K562 (cell line): Measurements from ENCODE around the gene PDE1A. TPM values are rescaled to one million over a fixed set of nuclear protein-coding genes. Genes with fewer than 3 reads are reported as not detected.

Experiments
- ATAC-seq: fragments of 200-7000 bp; cut with Tn5 transposase; 3 replicates; pipeline ENCODE4 v1.9.1; 2020; ENCODE audit warnings: moderate library complexity
- BruUV-seq: library from RNA; stranded (reverse); fragments of 400-500 nt; replicated peaks from 2 replicates; lab custom pipeline; 2021; lab: Mats Ljungman, UMichigan
- CTCF ChIA-PET: fragments of 300-600 bp; formaldehyde crosslinking; extraction: SDS; loops from one replicate; lab custom pipeline; 2021; ENCODE audit warnings: low intra/inter-chr PET ratio; lab: Yijun Ruan, JAX
- POLR2A ChIA-PET: fragments of 300-600, 350-650 bp; sonication (Branson Sonifier 250); formaldehyde crosslinking; extraction: SDS; loops from one replicate; lab custom pipeline; 2021; ENCODE audit warnings: antibody characterized with exemption, inconsistent platforms; lab: Yijun Ruan, JAX
- DNase-seq, 4 experiments: peaks; one replicate each; pipeline versions ENCODE4 v3.0.0 to v3.0.0-alpha.2; 2011 to 2018; ENCODE audit warnings: low spot score in 3 of 4, mixed read lengths in 3 of 4; ENCODE audit errors: extremely low read depth in 1 of 4
- FAIRE-seq: peaks from 2 replicates; lab custom pipeline; 2011; peaks lifted over from hg19 to GRCh38; lab: Jason Lieb, UNC
- H2AFZ ChIP-seq: 2 replicates; pipeline ENCODE4 v1.6.0; 2011; ENCODE audit warnings: low read depth, low read length, control low read depth, inconsistent platforms
- H3K27ac ChIP-seq: fragments of 200-600 bp; 3 replicates; pipeline ENCODE4 v1.8.0; 2011; ENCODE audit warnings: low read depth, mild to moderate bottlenecking, control low read depth, inconsistent platforms, low read length, moderate library complexity, mixed read lengths; ENCODE audit errors: extremely low read depth
- H3K27me3 ChIP-seq, 2 experiments: fragments of 300-600 bp in 1 of 2; 2 replicates in 1 of 2; 3 replicates in 1 of 2; pipeline versions ENCODE4 v1.6.0 to v1.8.0; 2011; ENCODE audit warnings: inconsistent platforms in 2 of 2, low read length in 2 of 2, mild to moderate bottlenecking in 1 of 2, mixed read lengths in 1 of 2, moderate library complexity in 1 of 2; ENCODE audit not compliant: control insufficient read depth in 2 of 2, insufficient read depth in 2 of 2
- H3K36me3 ChIP-seq: fragments of 300-600 bp; 3 replicates; pipeline ENCODE4 v1.8.0; 2011; ENCODE audit warnings: mild to moderate bottlenecking, low read length, inconsistent platforms; ENCODE audit not compliant: control insufficient read depth, insufficient read depth
- H3K4me1 ChIP-seq, 2 experiments: fragments of 200-600 bp in 1 of 2; replicated peaks in 1 of 2; 2 replicates in 1 of 2; 3 replicates in 1 of 2; pipeline versions ENCODE4 v1.5.1 to v1.8.0; 2011; ENCODE audit warnings: inconsistent platforms in 2 of 2, low read length in 2 of 2, mild to moderate bottlenecking in 1 of 2, mixed read lengths in 1 of 2, moderate library complexity in 1 of 2; ENCODE audit not compliant: control insufficient read depth in 2 of 2, insufficient read depth in 2 of 2
- H3K4me2 ChIP-seq: 2 replicates; pipeline ENCODE4 v1.6.1; 2011; ENCODE audit warnings: low read length, control low read depth, inconsistent platforms, mixed read lengths; ENCODE audit not compliant: insufficient read depth
- H3K4me3 ChIP-seq: fragments of 200-600 bp; sonication (generic), shearing (Covaris generic); 2 replicates; pipeline ENCODE4 v1.5.1; 2016; ENCODE audit warnings: control low read depth, inconsistent platforms
- H3K79me2 ChIP-seq: fragments of 200-600 bp; 3 replicates; pipeline ENCODE4 v1.8.0; 2011; ENCODE audit warnings: low read length, inconsistent platforms; ENCODE audit not compliant: control insufficient read depth, insufficient read depth
- H3K9ac ChIP-seq, 2 experiments: 2 replicates each; pipeline versions ENCODE4 v1.6.0 to v1.6.1; 2011; ENCODE audit warnings: low read depth in 2 of 2, low read length in 2 of 2, control low read depth in 1 of 2, inconsistent platforms in 1 of 2, mild to moderate bottlenecking in 1 of 2, mixed read lengths in 1 of 2; ENCODE audit not compliant: insufficient read depth in 1 of 2
- H3K9me1 ChIP-seq: one replicate; pipeline ENCODE4 v1.6.0; 2011; ENCODE audit warnings: inconsistent platforms, mild to moderate bottlenecking, low read length, moderate library complexity; ENCODE audit not compliant: control insufficient read depth, insufficient read depth
- H3K9me3 ChIP-seq: replicated peaks from 2 replicates; pipeline ENCODE4 v1.5.1; 2011; ENCODE audit warnings: low read depth, low read length, inconsistent platforms; ENCODE audit not compliant: control insufficient read depth, insufficient read depth
- H4K20me1 ChIP-seq: replicated peaks from 2 replicates; pipeline ENCODE4 v1.6.1; 2011; ENCODE audit warnings: low read length, inconsistent platforms, mixed read lengths; ENCODE audit not compliant: control insufficient read depth, insufficient read depth
- CCNT2 ChIP-seq: IDR thresholded peaks from 2 replicates; pipeline ENCODE4 v1.6.1; 2011; ENCODE audit warnings: borderline replicate concordance, low read depth, mild to moderate bottlenecking, moderate library complexity, mixed read lengths, low read length; ENCODE audit not compliant: insufficient read length; ENCODE audit errors: extremely low read depth
- CXXC5 ChIP-seq: fragments of 250-450 bp; sonication (Bioruptor Pico); IDR thresholded peaks from 2 replicates; pipeline ENCODE4 v1.8.0; 2022; ENCODE audit warnings: inconsistent platforms, mild to moderate bottlenecking, moderate library complexity
- ESRRA ChIP-seq: fragments of 450-650 bp; IDR thresholded peaks from 2 replicates; pipeline ENCODE4 v1.6.1; 2014; ENCODE audit warnings: low read depth, mild to moderate bottlenecking, moderate library complexity, borderline replicate concordance
- HDAC1 ChIP-seq, 2 experiments: fragments of 450-650 bp; IDR thresholded peaks; 2 replicates each; pipeline ENCODE4 v1.6.1; 2016 to 2017; ENCODE audit warnings: inconsistent platforms in 1 of 2, mild to moderate bottlenecking in 1 of 2, moderate library complexity in 1 of 2
- HDAC3 ChIP-seq: fragments of 450-650 bp; IDR thresholded peaks from 2 replicates; pipeline ENCODE4 v1.6.1; 2018; ENCODE audit warnings: borderline replicate concordance, mild to moderate bottlenecking, moderate library complexity; ENCODE audit not compliant: partially characterized antibody
- HNRNPUL1 ChIP-seq: fragments of 200-400 bp; formaldehyde crosslinking; IDR thresholded peaks from 2 replicates; pipeline ENCODE4 v1.6.1; 2017; ENCODE audit warnings: low read length
- KDM2B ChIP-seq: fragments of 250-450 bp; sonication (Bioruptor Pico); IDR thresholded peaks from 2 replicates; pipeline ENCODE4 v1.8.0; 2021; ENCODE audit warnings: mild to moderate bottlenecking, moderate library complexity
- KLF6 ChIP-seq: fragments of 250-450 bp; sonication (Bioruptor Pico); IDR thresholded peaks from 2 replicates; pipeline ENCODE4 v1.4.0; 2020; ENCODE audit warnings: mild to moderate bottlenecking, moderate library complexity, borderline replicate concordance
- NCOA6 ChIP-seq: fragments of 450-650 bp; IDR thresholded peaks from 2 replicates; pipeline ENCODE4 v1.6.1; 2017; ENCODE audit warnings: mild to moderate bottlenecking
- POLR2AphosphoS2 ChIP-seq: IDR thresholded peaks from 2 replicates; pipeline ENCODE4 v1.6.1; 2012; ENCODE audit warnings: low read length, improper control_type of control experiment
- SETDB1 ChIP-seq: IDR thresholded peaks from one replicate; pipeline ENCODE4 v1.6.1; 2012; ENCODE audit warnings: low read length, control low read depth, inconsistent platforms
- ZC3H11A ChIP-seq: IDR thresholded peaks from 2 replicates; pipeline ENCODE4 v1.6.1; 2012; ENCODE audit warnings: low read depth, low read length, improper control_type of control experiment
- ZFP1 ChIP-seq: fragments of 450-650 bp; formaldehyde crosslinking; IDR thresholded peaks from 2 replicates; pipeline ENCODE4 v1.4.0; 2020; ENCODE audit warnings: mild to moderate bottlenecking, mixed read lengths
- ZFP91 ChIP-seq: sonication (generic); formaldehyde crosslinking; IDR thresholded peaks from 2 replicates; pipeline ENCODE4 v1.8.0; 2022; ENCODE audit warnings: mild to moderate bottlenecking, missing genetic modification reagents
- ZNF174 ChIP-seq: fragments of 250-450 bp; sonication (Bioruptor Pico); IDR thresholded peaks from 2 replicates; pipeline ENCODE4 v1.4.0; 2020; ENCODE audit warnings: mild to moderate bottlenecking
- ZNF311 ChIP-seq: fragments of 250-450 bp; sonication (Bioruptor Pico); IDR thresholded peaks from 2 replicates; pipeline ENCODE4 v1.4.0; 2020; ENCODE audit warnings: mild to moderate bottlenecking, moderate library complexity
- ZNF384 ChIP-seq: IDR thresholded peaks from 2 replicates; pipeline ENCODE4 v1.6.1; 2012; ENCODE audit warnings: low read depth, low read length, improper control_type of control experiment
- ZNF561 ChIP-seq: fragments of 450-650 bp; formaldehyde crosslinking; conservative IDR thresholded peaks from 2 replicates; pipeline ENCODE4 v1.4.0; 2020; ENCODE audit warnings: mild to moderate bottlenecking, moderate library complexity
- ZNF76 ChIP-seq: fragments of 250-450 bp; sonication (Bioruptor Pico); IDR thresholded peaks from 2 replicates; pipeline ENCODE4 v1.4.0; 2020; ENCODE audit warnings: mild to moderate bottlenecking, moderate library complexity, borderline replicate concordance
- in situ Hi-C: fragments of 300-500 bp; cut with MboI; formaldehyde crosslinking; loops from 4 replicates; pipeline ENCODE4 v1.15.0; 2018; ENCODE audit warnings: inconsistent platforms, mixed read lengths
- intact Hi-C: fragments of 100-400 bp; cut with micrococcal nuclease; formaldehyde crosslinking; loops from 2 replicates; pipeline ENCODE4 v1.14.2; 2022
- polyA plus RNA-seq, 8 experiments: library from polyadenylated mRNA; depleted of rRNA in 4 of 8; stranded (reverse) in 5 of 8; unstranded in 3 of 8; fragments of >200 nt; fragmentation: Nextera tagmentation in 2 of 8; fragmentation: Illumina TruSeq in 1 of 8; extraction: Ambion mirVana in 2 of 8; extraction: Trizol in 1 of 8; gene quantifications; 2 replicates each; pipeline versions ENCODE4 v1.2.1 to v1.2.3, GENCODE V29; 2011 to 2014; ENCODE audit warnings: inconsistent platforms in 1 of 8, missing spikeins in 1 of 8
- total RNA-seq, 7 experiments: library from RNA; depleted of rRNA in 6 of 7; stranded (reverse); fragments of >200 nt in 6 of 7; fragmentation: Illumina TruSeq in 2 of 7; extraction: Trizol in 2 of 7; gene quantifications; 2 replicates each; pipeline versions ENCODE4 v1.2.1 to v1.2.3, GENCODE V29; 2011 to 2021; ENCODE audit warnings: low replicate concordance in 1 of 7
- TF ChIP-seq, protein P1 (sequence below): sonication (generic); formaldehyde crosslinking; IDR thresholded peaks from 2 replicates; pipeline ENCODE4 v1.8.1; 2023; ENCODE audit warnings: mild to moderate bottlenecking, missing genetic modification reagents

The PDE1A gene
- total and polyA plus RNA-seq, 9 of the 15 experiments (the other 6 are each of a cell fraction or from before 2014, with no cell fraction given) = 0.14 to 0.91 (median 0.32) TPM

DNA sequence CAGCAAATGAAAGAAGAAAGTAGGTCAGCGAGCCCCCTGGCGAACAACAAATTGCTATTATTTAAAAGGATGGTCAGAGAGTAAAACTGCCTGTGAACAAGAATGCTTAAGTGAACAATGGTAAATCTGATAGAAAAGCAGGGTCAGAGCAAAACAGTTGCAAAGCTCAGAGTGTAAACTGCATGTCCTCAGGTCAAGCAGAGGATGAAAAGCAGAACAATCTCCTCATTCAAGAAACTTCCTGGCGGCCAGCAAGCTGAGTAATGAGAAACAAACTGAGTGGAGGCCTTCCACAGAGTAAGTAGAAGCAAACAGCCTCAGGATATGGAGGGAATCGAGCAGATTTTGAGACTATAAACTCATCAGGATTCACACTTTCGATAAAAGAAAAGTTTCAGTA, 323.3 kb downstream of the PDE1A start (continued):
- no peak for TF ChIP-seq KLF6 (CRISPR knock-in tag)

DNA sequence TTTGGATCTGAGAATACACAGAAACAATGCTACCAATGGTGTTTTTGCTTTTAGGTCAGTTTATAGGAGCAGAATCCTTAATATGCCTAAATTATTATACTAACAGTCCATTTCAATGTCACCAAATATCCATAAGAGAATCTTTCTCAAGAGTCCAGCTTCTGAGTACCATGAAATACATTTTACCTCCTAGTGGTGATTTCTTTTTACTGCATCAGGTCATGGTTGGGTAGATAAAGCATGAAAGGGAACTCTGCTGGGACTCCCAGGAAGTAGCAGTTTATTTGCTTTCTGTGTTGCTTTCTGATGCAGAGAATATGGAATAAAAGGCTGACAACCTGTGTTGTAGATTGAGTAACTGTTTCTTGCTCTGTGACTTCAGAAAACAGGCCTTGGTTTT, 325.6 kb downstream of the PDE1A start:
- in situ Hi-C loops = no loop called here
- intact Hi-C loops = no loop called here
- Histone ChIP-seq H3K9ac (no peak overlapping the region), H2AFZ (no peak overlapping the region), H3K27me3 (no peaks in the 10 kb centered on the region), H3K9me3 (peaks cover 1% of the 10 kb centered on the region; the same call in 1 of the 2 replicates), H3K9me1 (no peaks in the 10 kb centered on the region), H3K27ac (no peak overlapping the region), H4K20me1 (no peaks in the 10 kb centered on the region)
- DNase-seq (peak in 2 of 4 experiments; percentile 20 to 28), ATAC-seq (no peak)
- no TSS peak for BruUV-seq
- POLR2A ChIA-PET = no interaction called here
- TF ChIP-seq CCNT2 (no peak), ZC3H11A (no peak), HNRNPUL1 (no peak), KDM2B (no peak), ZFP91 (CRISPR knock-in tag) (no peak), ZNF174 (CRISPR knock-in tag) (no peak), POLR2AphosphoS2 (no peak), ZNF311 (CRISPR knock-in tag) (no peak), HDAC3 (no peak), CXXC5 (CRISPR knock-in tag) (no peak), HDAC1 (IDR thresholded peaks at IDR 0.05) (no peak), SETDB1 (no peak), ZNF76 (CRISPR knock-in tag) (no peak), ZNF384 (no peak), NCOA6 (no peak), ZNF561 (CRISPR knock-in tag) (no peak), ESRRA (no peak), ZFP1 (CRISPR knock-in tag) (no peak)
- TF ChIP-seq, protein P1, sequence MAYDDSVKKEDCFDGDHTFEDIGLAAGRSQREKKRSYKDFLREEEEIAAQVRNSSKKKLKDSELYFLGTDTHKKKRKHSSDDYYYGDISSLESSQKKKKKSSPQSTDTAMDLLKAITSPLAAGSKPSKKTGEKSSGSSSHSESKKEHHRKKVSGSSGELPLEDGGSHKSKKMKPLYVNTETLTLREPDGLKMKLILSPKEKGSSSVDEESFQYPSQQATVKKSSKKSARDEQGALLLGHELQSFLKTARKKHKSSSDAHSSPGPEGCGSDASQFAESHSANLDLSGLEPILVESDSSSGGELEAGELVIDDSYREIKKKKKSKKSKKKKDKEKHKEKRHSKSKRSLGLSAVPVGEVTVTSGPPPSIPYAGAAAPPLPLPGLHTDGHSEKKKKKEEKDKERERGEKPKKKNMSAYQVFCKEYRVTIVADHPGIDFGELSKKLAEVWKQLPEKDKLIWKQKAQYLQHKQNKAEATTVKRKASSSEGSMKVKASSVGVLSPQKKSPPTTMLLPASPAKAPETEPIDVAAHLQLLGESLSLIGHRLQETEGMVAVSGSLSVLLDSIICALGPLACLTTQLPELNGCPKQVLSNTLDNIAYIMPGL (CRISPR knock-in tag) = no peak
- TF ChIP-seq, all 486 proteins: peak for 0
- no peaks in the 10 kb centered on the region for H3K79me2 ChIP-seq
- FAIRE-seq = no peak
- H3K4me1 ChIP-seq = no peaks in the 10 kb centered on the region
- H3K4me2 ChIP-seq = no peak overlapping the region
- H3K4me3 ChIP-seq = no peak overlapping the region
- no peaks in the 10 kb centered on the region for H3K36me3 ChIP-seq
- CTCF ChIA-PET = no interaction called here
